Gastroesophageal sphincter (tissue), 3 donors: ENCODE results near the gene CYP26C1.

ENCODE experiments used
- EP300 ChIP-seq: sonication (generic); formaldehyde crosslinking; IDR thresholded peaks from one replicate; pipeline ENCODE4 v1.6.1; 2017; ENCODE audit warnings: antibody characterized with exemption, mild to moderate bottlenecking
- POLR2A ChIP-seq, 2 donors: fragments of 450-650 bp; IDR thresholded peaks; one replicate each; pipeline ENCODE4 v1.6.1; 2017; ENCODE audit warnings: antibody characterized with exemption in 2 of 2, mild to moderate bottlenecking in 2 of 2, moderate library complexity in 1 of 2
- TF ChIP-seq, protein P1 (sequence below), 4 experiments: fragments of 200-600 bp in 2 of 4; fragments of 450-650 bp in 2 of 4; sonication (generic) in 1 of 4; IDR thresholded peaks; one replicate each; pipeline ENCODE4 v1.5.1; 2017 to 2019; ENCODE audit warnings: antibody characterized with exemption in 4 of 4, mild to moderate bottlenecking in 2 of 4, moderate library complexity in 2 of 4

DNA sequence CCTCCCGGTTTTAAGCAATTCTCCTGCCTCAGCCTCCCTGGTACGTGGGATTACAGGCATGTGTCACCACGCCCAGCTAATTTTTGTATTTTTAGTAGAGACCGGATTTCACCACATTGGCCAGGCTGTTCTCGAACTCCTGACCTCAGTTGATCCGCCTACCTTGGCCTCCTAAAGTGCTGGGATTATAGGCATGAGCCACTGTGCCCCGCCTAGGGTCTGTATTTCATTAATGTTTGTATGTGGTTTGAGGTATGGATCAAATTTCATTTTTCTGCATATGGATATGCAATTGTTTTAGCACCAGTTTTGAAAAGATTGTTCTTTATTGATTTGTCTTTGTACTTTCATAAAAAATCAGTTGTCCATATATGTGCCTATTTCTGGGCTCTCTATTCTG, 39.1 kb downstream of the CYP26C1 start:
- TF ChIP-seq, protein P1, sequence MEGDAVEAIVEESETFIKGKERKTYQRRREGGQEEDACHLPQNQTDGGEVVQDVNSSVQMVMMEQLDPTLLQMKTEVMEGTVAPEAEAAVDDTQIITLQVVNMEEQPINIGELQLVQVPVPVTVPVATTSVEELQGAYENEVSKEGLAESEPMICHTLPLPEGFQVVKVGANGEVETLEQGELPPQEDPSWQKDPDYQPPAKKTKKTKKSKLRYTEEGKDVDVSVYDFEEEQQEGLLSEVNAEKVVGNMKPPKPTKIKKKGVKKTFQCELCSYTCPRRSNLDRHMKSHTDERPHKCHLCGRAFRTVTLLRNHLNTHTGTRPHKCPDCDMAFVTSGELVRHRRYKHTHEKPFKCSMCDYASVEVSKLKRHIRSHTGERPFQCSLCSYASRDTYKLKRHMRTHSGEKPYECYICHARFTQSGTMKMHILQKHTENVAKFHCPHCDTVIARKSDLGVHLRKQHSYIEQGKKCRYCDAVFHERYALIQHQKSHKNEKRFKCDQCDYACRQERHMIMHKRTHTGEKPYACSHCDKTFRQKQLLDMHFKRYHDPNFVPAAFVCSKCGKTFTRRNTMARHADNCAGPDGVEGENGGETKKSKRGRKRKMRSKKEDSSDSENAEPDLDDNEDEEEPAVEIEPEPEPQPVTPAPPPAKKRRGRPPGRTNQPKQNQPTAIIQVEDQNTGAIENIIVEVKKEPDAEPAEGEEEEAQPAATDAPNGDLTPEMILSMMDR (IDR thresholded peaks at IDR 0.05): no peak
- no peak for TF ChIP-seq POLR2A (IDR thresholded peaks at IDR 0.05)
- TF ChIP-seq EP300: no peak
